DMS53 (cell line): ENCODE measurements around the gene COPZ2.
"Not testable (repeated sequence)": the region's sequence is repeated elsewhere in the genome, so short reads cannot be mapped to it uniquely, and the experiment has no call there.

ENCODE experiments used
- DNase-seq: peaks from one replicate; lab custom pipeline; 2025; lab: John Stamatoyannopoulos, UW

The COPZ2 gene

DNA sequence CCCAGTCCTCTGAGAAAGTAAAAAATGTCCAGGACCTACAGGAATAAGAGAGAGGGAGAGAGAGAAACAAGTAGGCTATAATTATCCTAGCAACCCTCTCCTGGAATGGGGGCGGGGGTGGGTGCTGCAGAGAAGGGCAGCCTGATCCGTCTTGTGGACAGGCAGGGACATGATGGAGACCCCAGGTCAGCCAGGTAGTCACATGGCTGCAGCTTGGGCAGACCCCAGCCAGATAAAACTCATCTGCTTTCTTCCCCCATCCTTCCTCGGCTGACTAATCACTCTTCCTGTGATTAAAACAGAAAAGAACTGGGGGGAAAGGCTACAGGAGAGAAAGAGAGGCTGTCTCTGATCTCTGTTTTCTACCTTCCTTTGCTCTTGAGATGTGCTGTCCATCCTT lies 32.6 kb downstream of the COPZ2 start:
- no peak for DNase-seq

DNA sequence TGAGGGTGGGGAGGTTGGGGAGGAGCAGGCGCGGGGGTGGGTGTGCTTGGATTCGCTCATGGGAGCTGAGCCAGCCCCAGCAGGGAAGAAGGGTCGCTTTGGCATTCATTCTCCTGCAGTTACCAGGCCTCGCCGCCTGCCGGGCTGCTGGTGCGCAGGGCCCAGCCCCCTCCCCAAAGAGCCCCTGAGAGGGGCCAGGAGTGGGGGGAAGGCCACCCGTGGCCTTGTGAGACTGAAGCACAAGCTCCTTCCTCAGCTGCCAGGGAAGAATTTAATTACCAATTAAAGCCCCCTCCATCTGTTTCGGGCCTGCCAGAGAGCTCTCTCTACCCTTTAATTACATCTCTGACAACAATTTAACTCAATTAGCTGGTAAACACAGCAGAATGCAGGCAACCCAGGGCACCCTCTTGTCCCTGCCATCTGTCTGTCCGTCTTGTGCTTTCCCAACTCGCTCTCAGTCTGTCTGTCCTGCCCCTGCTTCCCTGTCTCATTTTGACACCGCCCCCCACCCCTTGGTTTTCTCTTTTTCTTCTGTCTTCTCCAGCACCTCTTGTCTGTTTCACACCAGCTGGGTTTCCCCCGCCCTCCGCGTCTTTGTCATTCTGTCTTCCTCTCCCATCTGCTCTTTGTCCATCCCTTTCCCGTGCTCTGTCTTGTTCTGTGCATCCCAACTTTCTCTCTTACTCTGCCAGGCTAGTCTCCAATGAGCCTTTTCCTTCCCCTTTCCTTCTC lies 34.0 kb downstream of the COPZ2 start:
- DNase-seq: no peak

DNA sequence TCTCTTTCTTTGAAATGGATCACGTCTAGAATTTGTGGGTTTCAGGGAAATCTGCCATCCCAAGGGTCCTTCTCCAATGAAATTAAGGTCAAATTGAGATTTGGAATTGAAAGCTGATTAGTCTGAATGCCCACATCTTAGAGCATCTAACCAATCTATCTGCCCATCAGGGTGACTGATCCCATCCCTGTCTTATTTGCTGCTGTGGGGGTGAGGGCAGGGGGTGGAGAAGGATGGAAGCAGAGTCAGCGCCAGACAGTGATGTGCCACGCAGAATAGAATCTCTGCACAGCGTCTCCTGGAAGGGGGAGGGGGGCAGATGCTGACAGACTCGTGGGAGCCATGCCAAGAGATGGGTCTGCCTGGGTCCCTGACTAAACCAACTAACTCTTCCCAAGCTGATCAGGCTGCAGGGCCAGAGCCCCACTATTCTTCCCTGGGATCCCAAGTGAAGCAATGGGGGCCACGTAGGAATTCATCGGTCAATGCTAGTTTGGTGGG lies 34.6 kb downstream of the COPZ2 start:
- peak; percentile 67 for DNase-seq

DNA sequence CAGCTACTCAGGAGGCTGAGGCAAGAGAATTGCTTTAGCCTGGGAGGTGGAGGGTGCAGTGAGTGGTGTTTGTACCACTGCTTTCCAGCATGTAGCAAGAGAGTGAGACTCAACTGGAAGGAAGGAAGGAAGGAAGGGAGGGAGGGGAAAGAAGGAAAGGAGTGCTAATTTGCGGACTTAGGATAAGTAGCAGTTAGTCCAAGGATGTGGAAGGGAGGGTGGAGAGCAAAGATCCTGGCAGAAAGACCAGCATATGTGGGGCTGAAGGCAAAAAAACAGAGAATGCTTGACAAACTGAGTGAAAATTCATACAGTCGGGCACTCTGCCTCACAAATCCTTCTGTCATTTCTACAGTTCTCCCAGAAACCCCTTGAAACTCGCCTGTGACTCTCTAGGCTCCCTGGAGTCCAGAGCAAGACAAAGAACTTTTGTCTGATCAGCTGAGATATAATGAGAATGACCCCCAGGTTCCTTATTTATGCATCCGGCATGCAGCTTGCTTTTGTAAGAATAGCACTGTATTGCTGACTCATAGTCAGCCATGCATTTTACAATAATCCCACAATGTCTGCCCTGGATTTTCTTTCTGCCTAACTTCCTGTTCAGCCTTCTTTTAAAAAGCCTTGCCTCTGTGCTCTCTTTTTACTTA lies 35.2 kb downstream of the COPZ2 start:
- peak; percentile 89 for DNase-seq

DNA sequence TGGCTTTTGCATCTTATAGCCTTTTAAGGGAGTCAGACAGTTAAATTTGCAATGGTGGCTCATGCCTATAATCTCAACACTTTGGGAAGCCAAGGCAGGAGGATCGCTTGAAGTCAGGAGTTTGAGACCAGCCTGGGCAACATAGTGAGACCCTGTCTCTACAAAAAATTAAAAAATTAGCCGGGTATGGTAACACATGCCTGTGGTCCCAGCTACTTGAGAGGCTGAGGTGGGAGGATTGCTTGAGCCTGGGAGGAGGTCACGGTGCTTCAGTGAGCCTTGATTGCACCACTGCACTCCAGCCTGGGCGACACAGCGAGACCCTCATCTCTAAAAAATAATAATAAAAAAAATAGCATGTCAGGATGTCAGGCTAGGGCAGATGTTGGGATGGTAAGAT lies 35.9 kb downstream of the COPZ2 start:
- DNase-seq: not testable (repeated sequence)

DNA sequence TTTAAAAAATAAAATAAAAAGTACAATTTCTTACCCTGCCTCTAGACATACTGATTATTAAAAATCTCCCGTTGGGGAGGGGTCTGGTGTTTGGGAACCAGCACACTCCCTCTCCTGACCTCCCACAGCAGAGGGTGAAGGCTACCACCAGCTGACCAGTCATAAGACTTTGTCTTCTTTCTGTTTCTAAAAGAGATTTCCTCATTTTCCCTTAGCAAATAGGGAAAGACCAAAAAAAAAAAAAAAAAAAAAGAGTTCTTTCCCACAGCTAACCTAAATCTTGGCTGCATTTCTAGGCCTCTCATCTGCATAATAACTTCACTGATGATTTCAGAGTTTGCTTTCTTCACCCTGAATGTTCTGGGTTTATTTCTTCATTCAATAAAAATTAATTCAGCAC lies 36.4 kb downstream of the COPZ2 start:
- no peak for DNase-seq

DNA sequence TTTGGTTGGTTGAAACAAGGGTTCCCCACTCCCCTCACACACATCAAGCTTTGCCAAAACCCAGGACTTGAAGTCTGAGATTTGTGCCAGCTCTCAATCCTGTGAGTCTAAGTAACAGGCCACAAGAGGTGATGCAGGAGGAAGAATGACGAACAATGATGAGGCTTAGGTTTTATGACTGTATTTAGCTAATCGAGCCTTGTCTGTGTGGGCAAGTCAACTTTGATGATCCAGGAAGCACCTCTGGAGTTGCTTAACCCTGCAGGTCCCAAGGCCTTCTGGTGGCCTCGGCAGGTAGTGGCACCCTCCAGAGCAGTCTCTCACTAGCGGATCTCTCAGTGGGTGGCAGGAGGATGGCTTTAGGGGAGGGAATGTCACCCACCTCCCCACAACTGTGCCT lies 38.0 kb downstream of the COPZ2 start:
- DNase-seq: peak; percentile 26

DNA sequence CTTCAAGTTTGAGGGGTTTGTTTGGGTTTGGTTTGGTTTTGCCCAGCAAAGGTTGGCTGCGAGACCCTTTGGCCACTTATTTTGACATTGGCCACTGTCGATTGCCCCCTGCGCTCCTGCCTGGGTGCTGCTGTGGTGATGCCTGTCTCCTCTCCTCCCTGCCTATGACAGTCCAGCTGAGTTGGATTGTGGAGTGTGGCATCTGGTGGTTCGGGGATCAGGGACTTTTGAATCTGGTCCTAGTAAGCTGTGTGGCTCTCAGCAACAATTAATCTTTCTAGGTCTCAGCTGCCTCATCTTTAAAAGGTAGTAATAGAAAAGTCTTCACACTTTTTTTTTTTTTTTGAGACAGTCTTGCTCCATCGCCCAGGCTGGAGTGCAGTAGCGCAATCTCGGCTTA lies 39.6 kb downstream of the COPZ2 start:
- no peak for DNase-seq

DNA sequence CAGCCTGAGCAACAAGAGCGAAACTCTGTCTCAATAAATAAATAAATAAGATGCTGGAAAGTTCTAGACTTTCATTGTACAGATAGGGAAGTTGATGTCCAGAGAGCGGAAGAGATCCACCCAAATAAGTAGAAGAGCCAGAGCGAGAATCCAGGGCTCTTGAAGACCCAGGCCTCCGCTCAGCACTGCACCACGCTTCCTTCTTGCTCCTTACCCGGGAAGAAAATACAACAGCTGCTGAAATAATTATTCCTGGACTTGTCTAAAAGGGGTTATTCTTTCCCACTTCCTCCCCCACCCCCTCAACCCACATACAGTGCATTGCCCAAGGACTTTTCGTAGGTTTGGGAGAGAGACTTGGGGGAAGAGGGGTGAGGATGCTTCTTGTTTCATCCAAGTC lies 40.0 kb downstream of the COPZ2 start:
- no peak for DNase-seq

DNA sequence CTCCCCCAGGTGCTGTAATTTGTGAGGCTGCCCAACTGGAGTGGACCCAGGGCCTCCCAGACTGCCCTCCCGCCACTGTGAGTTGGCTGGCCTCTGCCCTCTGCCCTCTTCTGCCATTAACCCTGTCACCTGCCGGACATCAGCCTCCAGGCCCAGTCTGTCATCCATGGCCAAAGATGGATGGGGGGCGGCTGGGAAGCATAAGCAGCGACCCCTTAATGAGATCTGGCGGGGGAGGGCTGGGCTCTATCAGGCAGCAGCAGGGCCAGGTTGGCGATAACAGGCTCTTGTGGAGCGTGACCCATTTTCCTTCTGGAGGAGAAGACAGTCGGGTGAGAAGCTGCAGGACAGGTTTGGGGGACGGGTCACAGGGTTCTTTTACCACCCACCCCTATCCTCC lies 41.4 kb downstream of the COPZ2 start:
- no peak for DNase-seq

DNA sequence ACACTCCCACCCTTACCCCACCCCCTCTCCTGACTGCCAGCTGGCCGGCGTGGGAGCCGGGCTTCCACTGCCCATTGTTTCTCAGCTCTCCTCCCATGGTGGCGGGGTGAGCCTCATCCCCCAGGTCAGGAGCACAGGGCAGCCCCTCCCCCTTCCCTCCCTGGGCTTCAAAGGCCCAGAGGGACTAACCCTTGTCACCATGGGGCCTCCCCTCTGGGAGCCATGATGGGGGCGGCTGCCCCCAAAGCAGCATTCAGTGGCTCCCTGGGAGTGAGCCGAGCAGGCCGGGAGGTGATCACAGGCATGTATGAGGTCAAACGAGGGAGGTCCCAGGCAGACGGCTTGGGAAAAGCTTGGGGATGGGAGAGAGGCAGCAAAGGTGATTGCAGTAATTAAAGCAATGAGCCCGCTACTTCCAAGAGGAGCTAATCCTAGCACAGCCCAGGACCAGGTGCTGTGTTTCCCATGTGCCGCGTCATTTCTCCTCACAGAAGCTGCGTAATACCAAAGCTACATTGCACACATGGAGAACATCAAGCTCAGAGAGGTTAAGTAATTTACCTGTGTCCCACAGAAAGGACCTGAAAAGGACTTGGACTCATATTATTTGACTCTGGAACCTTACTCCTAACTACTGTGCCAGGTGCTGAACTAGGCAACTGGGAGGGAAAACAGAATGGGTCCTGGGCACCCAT lies 42.2 kb downstream of the COPZ2 start:
- DNase-seq: no peak

DNA sequence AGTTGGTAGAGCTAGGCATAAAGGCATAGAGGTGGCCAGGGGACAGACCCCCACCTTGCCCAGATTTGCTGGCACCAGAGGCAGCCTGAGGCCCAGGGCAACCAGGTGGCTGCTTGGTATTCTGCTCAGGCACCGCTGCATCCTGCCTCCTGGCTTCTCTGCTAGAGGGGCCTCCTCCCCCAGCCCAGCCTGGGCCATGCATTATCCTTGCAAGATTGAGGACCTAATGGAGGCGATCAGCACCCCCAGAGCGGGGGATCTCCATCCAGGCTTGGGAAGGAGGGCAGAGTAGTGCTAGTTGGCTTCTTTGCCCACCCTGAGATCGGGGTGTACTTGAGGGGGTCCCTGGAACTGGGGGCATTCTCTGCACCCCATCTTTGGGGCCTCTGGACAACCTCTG lies 42.9 kb downstream of the COPZ2 start:
- no peak for DNase-seq

DNA sequence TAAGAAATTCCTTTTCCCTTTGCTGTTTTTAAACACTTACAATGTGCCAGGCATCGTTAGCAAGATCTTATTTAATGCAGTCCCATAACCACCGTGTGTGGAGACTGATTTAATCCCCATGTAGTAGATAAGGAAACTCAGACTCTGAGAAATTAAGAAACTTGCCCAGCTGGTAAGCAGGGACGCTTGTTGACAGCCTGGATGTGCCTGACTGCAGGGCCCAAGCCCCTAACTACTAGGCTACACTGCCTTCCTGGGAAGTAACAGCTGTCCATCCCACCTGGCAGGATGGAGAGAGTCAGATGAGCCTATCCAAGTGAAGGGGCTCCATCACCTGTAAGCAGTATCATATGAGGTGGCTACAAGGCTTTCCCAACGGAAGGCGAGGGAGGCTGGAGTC lies 43.6 kb downstream of the COPZ2 start:
- DNase-seq: no peak

DNA sequence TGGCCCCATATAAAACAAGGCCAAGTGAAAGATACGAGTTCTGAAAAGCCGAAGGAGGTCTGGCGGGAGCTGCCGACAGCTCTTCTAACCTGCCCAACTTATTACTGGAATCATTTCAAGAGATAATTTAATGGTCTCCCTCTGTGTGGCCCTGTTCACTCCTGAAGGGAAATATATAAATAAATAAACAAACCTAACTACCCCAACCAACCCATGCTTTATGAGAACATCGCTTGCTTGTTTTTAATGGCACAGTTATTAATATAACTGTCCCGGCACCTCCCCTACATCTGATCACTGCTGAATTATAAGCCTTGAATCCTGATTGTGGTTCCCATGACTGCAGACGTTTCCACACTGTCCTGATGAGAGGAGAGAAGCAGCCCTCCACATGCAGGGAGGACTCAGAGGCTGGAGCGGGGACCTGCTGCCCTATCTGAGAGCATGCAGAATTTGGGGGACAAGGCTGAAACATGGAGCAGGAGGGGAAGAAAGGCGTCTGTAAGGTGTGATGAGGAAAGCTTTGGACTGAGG lies 44.5 kb downstream of the COPZ2 start:
- DNase-seq: no peak

DNA sequence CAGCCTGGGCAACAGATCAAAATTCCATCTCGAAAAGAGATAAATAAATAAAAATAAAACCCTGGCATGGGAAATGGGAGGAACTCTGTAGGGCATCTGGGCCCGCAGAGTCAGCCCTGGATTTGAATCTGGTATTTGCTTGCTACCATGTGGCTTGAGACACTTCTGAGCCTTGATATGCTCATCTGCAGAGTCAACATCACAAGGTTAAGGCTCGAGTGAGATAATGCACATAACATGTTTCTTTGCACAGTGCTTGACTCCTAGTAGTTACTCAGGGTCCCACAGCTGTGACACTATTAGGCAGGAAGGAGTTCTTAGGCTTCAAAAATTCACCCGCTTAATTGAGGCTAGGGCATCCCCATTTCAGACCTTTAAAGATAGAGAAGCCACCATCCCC lies 45.4 kb downstream of the COPZ2 start:
- DNase-seq: no peak

DNA sequence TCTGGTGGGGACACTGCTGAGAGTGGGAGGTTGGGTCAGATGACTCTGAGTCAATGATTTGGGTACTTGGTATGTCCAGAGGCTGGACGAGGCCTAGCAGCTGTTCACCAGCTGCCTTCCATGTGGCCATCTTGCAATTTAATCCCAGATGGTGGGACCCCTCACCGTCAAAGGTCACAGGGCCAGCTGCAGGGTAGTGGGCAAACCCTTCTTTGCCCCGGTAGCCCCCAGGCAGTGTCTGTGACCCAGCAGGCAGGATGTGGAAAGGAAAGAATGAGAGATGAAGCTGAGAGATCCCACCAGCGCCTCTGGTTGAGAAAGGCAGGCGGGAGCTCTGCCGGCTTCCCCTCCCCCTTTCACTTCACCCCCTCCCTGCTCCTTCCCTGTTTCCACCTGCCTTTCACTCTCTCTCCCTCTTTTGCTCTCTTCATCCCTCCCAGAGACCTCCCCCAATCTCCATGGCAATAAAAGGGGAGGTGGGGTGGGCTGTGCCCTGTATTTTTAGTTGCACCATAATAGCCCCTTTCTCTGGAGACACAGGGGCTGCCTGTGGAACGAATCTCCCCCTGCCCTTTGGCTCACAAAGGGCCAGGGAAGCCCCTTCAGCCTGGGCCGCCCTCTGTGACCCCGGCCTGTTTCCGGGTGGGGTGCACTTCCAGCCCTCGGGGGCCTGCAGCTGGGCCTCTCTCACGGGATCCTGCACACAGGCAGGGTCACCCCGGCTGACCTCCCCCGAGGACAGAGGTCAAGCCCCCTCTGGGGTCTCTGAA lies 46.5 kb downstream of the COPZ2 start:
- no peak for DNase-seq

DNA sequence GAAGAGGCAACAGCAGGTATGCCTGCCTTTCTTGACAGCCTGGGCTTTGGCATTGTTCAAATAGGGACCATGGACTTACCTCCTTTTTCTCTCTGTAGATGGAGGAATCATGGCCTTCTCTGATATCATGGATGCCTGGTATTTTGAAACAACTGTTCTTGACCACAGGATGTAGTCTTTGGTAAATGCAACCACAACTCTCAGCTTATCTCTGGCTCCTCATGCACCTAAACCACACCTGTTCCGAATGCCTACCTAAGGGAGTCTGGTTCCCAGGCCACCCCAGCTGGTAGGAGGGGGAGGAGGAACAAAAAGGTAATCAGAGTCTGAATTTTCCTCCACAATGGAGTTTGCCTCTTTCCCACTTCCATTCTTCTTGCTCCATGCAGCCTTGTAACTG lies 47.9 kb downstream of the COPZ2 start:
- no peak for DNase-seq

DNA sequence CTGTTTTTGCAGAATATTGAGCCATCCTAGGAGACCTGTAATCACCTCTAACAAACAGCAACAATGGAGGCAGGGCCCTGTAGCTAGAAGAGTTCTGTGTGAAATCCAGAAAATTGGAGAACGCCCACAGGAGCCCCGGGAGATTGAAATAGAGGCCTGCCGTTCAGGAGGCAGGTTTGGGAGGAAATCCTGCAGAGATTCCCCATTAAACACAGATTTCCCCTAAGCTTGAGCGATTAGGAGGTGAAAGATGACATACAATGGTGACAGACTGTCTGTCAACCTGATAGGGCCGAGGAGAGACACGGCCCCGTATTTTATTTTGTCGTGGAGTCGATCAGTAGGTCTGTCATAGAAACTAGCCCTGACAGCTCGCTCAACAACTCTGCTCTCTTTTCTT lies 48.4 kb downstream of the COPZ2 start:
- no peak for DNase-seq

DNA sequence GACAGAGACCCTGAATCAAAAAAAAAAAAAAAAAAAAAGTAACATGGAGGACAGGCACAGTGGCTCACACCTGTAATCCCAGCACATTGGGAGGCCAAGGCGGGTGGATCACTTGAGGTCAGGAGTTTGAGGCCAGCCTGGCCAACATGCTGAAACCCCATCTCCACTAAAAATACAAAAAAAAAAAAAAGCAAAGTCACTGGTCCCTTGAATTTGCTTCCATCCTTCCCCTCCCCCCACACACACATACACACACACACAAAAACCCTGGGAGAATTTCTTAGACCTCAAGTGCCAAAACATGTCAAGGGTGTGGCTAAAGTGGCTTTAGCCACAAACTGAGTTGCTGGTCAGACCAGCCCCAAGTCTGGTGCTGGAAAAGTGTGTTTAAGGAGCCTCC lies 49.2 kb downstream of the COPZ2 start:
- not testable (repeated sequence) for DNase-seq

DNA sequence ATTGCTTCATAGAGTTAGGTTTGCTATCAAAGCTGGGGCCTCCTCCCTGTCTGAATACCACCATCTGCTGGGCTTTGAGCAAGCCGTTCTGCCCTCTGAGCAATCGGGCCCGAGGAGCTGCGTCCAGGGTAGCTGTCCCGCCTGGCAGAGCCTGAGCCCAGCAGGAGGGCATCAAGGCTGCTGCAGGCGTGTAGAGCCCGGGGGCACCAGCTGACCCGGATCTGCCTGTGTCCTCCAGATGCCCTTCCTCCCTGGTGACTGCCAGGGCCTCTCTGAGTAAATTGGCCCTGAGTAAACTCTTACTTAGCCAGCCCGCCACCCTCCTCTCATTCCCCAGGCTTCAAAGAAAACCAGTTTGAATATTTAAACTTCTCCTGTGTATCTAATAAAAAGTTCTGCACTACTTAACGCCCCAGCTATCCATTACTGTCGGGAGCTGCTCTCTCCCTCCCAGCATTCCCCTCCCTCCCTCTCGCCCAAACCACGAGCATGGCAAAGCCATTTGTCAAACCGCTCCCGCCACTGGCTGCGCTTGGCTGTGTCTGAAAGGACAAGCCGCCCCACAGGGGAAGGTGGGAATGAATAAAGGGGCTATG lies 50.3 kb downstream of the COPZ2 start:
- peak; percentile 76 for DNase-seq

DNA sequence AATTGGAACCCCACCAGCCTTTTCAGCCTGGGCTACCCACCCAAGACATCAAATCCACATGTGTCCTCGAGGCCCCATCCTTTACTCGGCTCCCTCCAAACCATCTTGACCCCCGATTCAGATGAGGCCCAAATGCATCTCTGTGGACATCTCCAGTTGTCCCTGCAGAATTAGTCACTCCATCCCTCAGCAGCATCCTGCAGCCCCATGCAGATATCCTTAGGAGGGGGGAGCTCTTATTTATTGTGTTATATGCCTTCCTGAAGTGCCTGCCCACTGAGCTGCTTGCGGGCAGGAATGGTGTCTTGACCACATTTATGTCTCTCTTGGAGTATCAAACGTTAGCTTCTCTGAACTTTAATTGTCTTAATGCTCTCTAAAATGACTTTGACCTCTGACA lies 51.1 kb downstream of the COPZ2 start:
- DNase-seq: no peak
